Dedifferentiated amniotic fluid mesenchymal stem cell (primary cell): ENCODE measurements around the gene EDN3.

Experiments
- DNase-seq: peaks from one replicate; pipeline ENCODE4 v3.0.0-alpha.2; 2016; ENCODE audit errors: extremely low spot score

Gene EDN3

GRCh38 chr20:59364611-59365010 is 64.2 kb downstream of the EDN3 start:
- no peak for DNase-seq

- DNase-seq: no peak
Observed at GRCh38 chr20:59365611-59366285, 65.3 kb downstream of the EDN3 start.

GRCh38 chr20:59371431-59371830 is 71.0 kb downstream of the EDN3 start:
- no peak for DNase-seq

GRCh38 chr20:59374261-59374660 is 73.8 kb downstream of the EDN3 start:
- no peak for DNase-seq

GRCh38 chr20:59375541-59375940 is 75.1 kb downstream of the EDN3 start:
- DNase-seq: no peak
